H9 (cell line): Measurements from ENCODE around the gene GJB2. TPM values are rescaled to one million over a fixed set of nuclear protein-coding genes. Genes with fewer than 3 reads are reported as not detected.

Experiments used
- DNase-seq: peaks from one replicate; pipeline ENCODE4 v3.0.0-alpha.2; 2017
- H2AFZ ChIP-seq: one replicate; pipeline ENCODE4 v1.6.1; 2013; ENCODE audit warnings: mild to moderate bottlenecking, low read length, control low read depth, moderate library complexity
- H2AK5ac ChIP-seq: 2 replicates; pipeline ENCODE4 v1.6.1; 2013; ENCODE audit warnings: low read length, control low read depth, mixed read lengths; ENCODE audit not compliant: insufficient read length
- H2BK120ac ChIP-seq: one replicate; pipeline ENCODE4 v1.6.1; 2013; ENCODE audit warnings: low read depth, mild to moderate bottlenecking, low read length, control low read depth, inconsistent platforms; ENCODE audit not compliant: poor library complexity, severe bottlenecking
- H2BK12ac ChIP-seq: 2 replicates; pipeline ENCODE4 v1.6.1; 2013; ENCODE audit warnings: low read length, control low read depth, mixed read lengths, low read depth; ENCODE audit not compliant: insufficient read length
- H2BK15ac ChIP-seq: 2 replicates; pipeline ENCODE4 v1.6.1; 2013; ENCODE audit warnings: low read depth, low read length, control low read depth
- H2BK20ac ChIP-seq: one replicate; pipeline ENCODE4 v1.6.1; 2013; ENCODE audit warnings: low read depth, mild to moderate bottlenecking, low read length, control low read depth, inconsistent platforms; ENCODE audit not compliant: poor library complexity, severe bottlenecking
- H2BK5ac ChIP-seq: 2 replicates; pipeline ENCODE4 v1.6.1; 2013; ENCODE audit warnings: low read length, control low read depth, mixed read lengths; ENCODE audit not compliant: insufficient read length
- H3K14ac ChIP-seq: 2 replicates; pipeline ENCODE4 v1.6.1; 2013; ENCODE audit warnings: low read length, control low read depth; ENCODE audit not compliant: insufficient read depth
- H3K18ac ChIP-seq: 2 replicates; pipeline ENCODE4 v1.6.1; 2013; ENCODE audit warnings: low read depth, mild to moderate bottlenecking, mixed read lengths, low read length, control low read depth; ENCODE audit not compliant: insufficient read length
- H3K23ac ChIP-seq: 2 replicates; pipeline ENCODE4 v1.6.1; 2013; ENCODE audit warnings: low read length, control low read depth, mixed read lengths, low read depth; ENCODE audit not compliant: insufficient read length
- H3K23me2 ChIP-seq: 2 replicates; pipeline ENCODE4 v1.6.1; 2013; ENCODE audit warnings: low read depth, mild to moderate bottlenecking, mixed read lengths, low read length, control low read depth; ENCODE audit not compliant: insufficient read length, poor library complexity, severe bottlenecking
- H3K27ac ChIP-seq: 2 replicates; pipeline ENCODE4 v1.5.1; 2013; ENCODE audit warnings: low read length, control low read depth, mixed read lengths, low read depth; ENCODE audit not compliant: insufficient read length
- H3K27me3 ChIP-seq: 2 replicates; pipeline ENCODE4 v1.6.1; 2013; ENCODE audit warnings: low read length, control low read depth, inconsistent platforms; ENCODE audit not compliant: insufficient read depth
- H3K4ac ChIP-seq: 2 replicates; pipeline ENCODE4 v1.6.1; 2013; ENCODE audit warnings: low read depth, mild to moderate bottlenecking, control low read depth, inconsistent platforms, low read length, moderate library complexity
- H3K4me1 ChIP-seq: 2 replicates; pipeline ENCODE4 v1.6.1; 2013; ENCODE audit warnings: low read length, control low read depth, inconsistent platforms; ENCODE audit not compliant: insufficient read depth
- H3K4me2 ChIP-seq: 2 replicates; pipeline ENCODE4 v1.6.1; 2013; ENCODE audit warnings: low read length, control low read depth, mixed read lengths; ENCODE audit not compliant: insufficient read length, insufficient read depth
- H3K56ac ChIP-seq: 2 replicates; pipeline ENCODE4 v1.6.1; 2013; ENCODE audit warnings: low read depth, mild to moderate bottlenecking, mixed read lengths, low read length, control low read depth; ENCODE audit not compliant: insufficient read length
- H3K79me1 ChIP-seq: 2 replicates; pipeline ENCODE4 v1.6.1; 2013; ENCODE audit warnings: low read depth, mild to moderate bottlenecking, moderate library complexity, low read length, control low read depth, inconsistent platforms; ENCODE audit not compliant: insufficient read depth, poor library complexity, severe bottlenecking
- H3K79me2 ChIP-seq: 2 replicates; pipeline ENCODE4 v1.6.1; 2013; ENCODE audit warnings: low read length, control low read depth, inconsistent platforms; ENCODE audit not compliant: insufficient read depth
- H3K9ac ChIP-seq: 2 replicates; pipeline ENCODE4 v1.6.1; 2013; ENCODE audit warnings: low read length, control low read depth, mixed read lengths; ENCODE audit not compliant: insufficient read length; ENCODE audit errors: extremely low read depth
- H3K9me3 ChIP-seq: one replicate; pipeline ENCODE4 v1.6.1; 2013; ENCODE audit warnings: low read depth, low read length, inconsistent platforms; ENCODE audit not compliant: control insufficient read depth
- H3T11ph ChIP-seq: one replicate; pipeline ENCODE4 v1.6.1; 2013; ENCODE audit warnings: mild to moderate bottlenecking, low read length, control low read depth, inconsistent platforms
- H4K20me1 ChIP-seq: one replicate; pipeline ENCODE4 v1.6.1; 2013; ENCODE audit not compliant: control insufficient read depth, insufficient read length, insufficient read depth
- H4K5ac ChIP-seq: 2 replicates; pipeline ENCODE4 v1.6.1; 2013; ENCODE audit warnings: low read depth, mild to moderate bottlenecking, mixed read lengths, low read length, control low read depth; ENCODE audit not compliant: insufficient read length
- H4K8ac ChIP-seq: replicated peaks from 2 replicates; pipeline ENCODE4 v1.6.1; 2013; ENCODE audit warnings: low read length, control low read depth, mixed read lengths, low read depth; ENCODE audit not compliant: insufficient read length
- H4K91ac ChIP-seq: 2 replicates; pipeline ENCODE4 v1.6.1; 2013; ENCODE audit warnings: low read depth, mild to moderate bottlenecking, moderate library complexity, mixed read lengths, low read length, control low read depth; ENCODE audit not compliant: insufficient read length
- H3K27ac Mint-ChIP-seq, 3 experiments: 2 replicates in 2 of 3; 3 replicates in 1 of 3; pipeline ENCODE4 v1.8.0; 2020 to 2021; ENCODE audit warnings: mixed read lengths in 3 of 3, mild to moderate bottlenecking in 1 of 3, moderate library complexity in 1 of 3
- H3K27me3 Mint-ChIP-seq: 2 replicates; pipeline ENCODE4 v1.8.0; 2021; ENCODE audit warnings: low read depth, mild to moderate bottlenecking, moderate library complexity, mixed read lengths
- H3K36me3 Mint-ChIP-seq, 3 experiments: 2 replicates in 2 of 3; 3 replicates in 1 of 3; pipeline ENCODE4 v1.8.0; 2020 to 2021; ENCODE audit warnings: low read depth in 3 of 3, mixed read lengths in 3 of 3; ENCODE audit not compliant: insufficient read depth in 1 of 3
- H3K4me1 Mint-ChIP-seq, 2 experiments: 2 replicates each; pipeline ENCODE4 v1.8.0; 2020; ENCODE audit warnings: mixed read lengths in 2 of 2
- H3K4me3 Mint-ChIP-seq, 2 experiments: 2 replicates in 1 of 2; 3 replicates in 1 of 2; pipeline ENCODE4 v1.8.0; 2020 to 2021; ENCODE audit warnings: mild to moderate bottlenecking in 2 of 2, mixed read lengths in 2 of 2, moderate library complexity in 1 of 2
- H3K9me3 Mint-ChIP-seq, 2 experiments: 2 replicates in 1 of 2; 3 replicates in 1 of 2; pipeline ENCODE4 v1.8.0; 2020; ENCODE audit warnings: mild to moderate bottlenecking in 2 of 2, mixed read lengths in 2 of 2, moderate library complexity in 1 of 2
- CTCF ChIP-seq: fragments of 200-600 bp; sonication (generic); conservative IDR thresholded peaks from 3 replicates; pipeline ENCODE4 v1.8.0; 2021; ENCODE audit warnings: antibody characterized with exemption, mild to moderate bottlenecking
- WGBS: extraction: QIAGEN DNeasy Blood & Tissue Kit; methylation state at CpG from one replicate; pipeline ENCODE4 v1.1.7; 2013; ENCODE audit warnings: missing lambda C conversion rate, low lambda C conversion rate, mixed read lengths; ENCODE audit not compliant: insufficient read length; ENCODE audit errors: extremely low coverage; 5-methylcytosine and 5-hydroxymethylcytosine counted together
- total RNA-seq: library from RNA; stranded (reverse); gene quantifications from 2 replicates; pipeline ENCODE4 v1.2.1, GENCODE V29; 2021

The GJB2 gene
- total RNA-seq, 1 experiment from 2014 or later, result 0.28 TPM

- Histone ChIP-seq H3K4ac (no peak overlapping the region), H3K4me2 (no peak overlapping the region), H2AFZ (no peak overlapping the region), H3K23ac (no peak overlapping the region), H3K23me2 (no peaks in the 10 kb centered on the region), H2BK12ac (no peak overlapping the region), H2BK20ac (no peak overlapping the region), H4K8ac (no peak overlapping the region), H3K27me3 (no peaks in the 10 kb centered on the region), H4K91ac (no peak overlapping the region), H3K79me1 (no peaks in the 10 kb centered on the region), H2AK5ac (no peak overlapping the region), H3K56ac (no peak overlapping the region), H2BK5ac (no peak overlapping the region), H4K5ac (no peak overlapping the region), H3K9me3 (no peaks in the 10 kb centered on the region), H4K20me1 (no peaks in the 10 kb centered on the region), H3K14ac (no peak overlapping the region), H3K27ac (no peak overlapping the region), H3K79me2 (no peaks in the 10 kb centered on the region), H3K9ac (no peak overlapping the region), H2BK120ac (no peak overlapping the region), H3T11ph (no peak overlapping the region), H3K4me1 (no peaks in the 10 kb centered on the region), H3K18ac (no peak overlapping the region), H2BK15ac (no peak overlapping the region)
- WGBS, result no CpG with 5 or more reads among the region's 5 CpGs
- DNase-seq, result no peak
- Mint-ChIP-seq H3K4me3 (no peak overlapping the region; a peak in 1 of 5 replicates), H3K27me3 (peaks cover 14% of the 10 kb centered on the region), H3K9me3 (no peaks in the 10 kb centered on the region; a peak in 1 of 5 replicates), H3K4me1 (peaks cover 6 to 9% of the 10 kb centered on the region in 2 experiments), H3K27ac (no peak overlapping the region), H3K36me3 (no peaks in the 10 kb centered on the region)
- no peak for TF ChIP-seq CTCF
Measured at GRCh38 chr13:20178156-20178555, 14.6 kb downstream of the GJB2 start.
